HEK293T (cell line): ENCODE measurements around the gene VMP1.
"Not testable (repeated sequence)": the region's sequence is repeated elsewhere in the genome, so short reads cannot be mapped to it uniquely, and the experiment has no call there.

Source experiments
- BHLHE40 ChIP-seq: fragments of 450-650 bp; IDR thresholded peaks from 2 replicates; pipeline ENCODE4 v1.6.1; 2016; ENCODE audit warnings: mild to moderate bottlenecking, moderate library complexity, borderline replicate concordance
- CTBP1 ChIP-seq: fragments of 450-650 bp; IDR thresholded peaks from 2 replicates; pipeline ENCODE4 v1.6.1; 2016; ENCODE audit warnings: borderline replicate concordance
- FOXA1 ChIP-seq: fragments of 450-650 bp; IDR thresholded peaks from 2 replicates; pipeline ENCODE4 v1.6.1; 2016; ENCODE audit warnings: mild to moderate bottlenecking
- FOXM1 ChIP-seq: fragments of 450-650 bp; IDR thresholded peaks from 2 replicates; pipeline ENCODE4 v1.6.1; 2017; ENCODE audit warnings: mild to moderate bottlenecking, borderline replicate concordance
- HDGF ChIP-seq: fragments of 450-650 bp; IDR thresholded peaks from 2 replicates; pipeline ENCODE4 v1.6.1; 2017; ENCODE audit warnings: antibody characterized with exemption, borderline replicate concordance
- LEF1 ChIP-seq: fragments of 450-650 bp; IDR thresholded peaks from 2 replicates; pipeline ENCODE4 v1.6.1; 2017; ENCODE audit warnings: mild to moderate bottlenecking, borderline replicate concordance
- NFRKB ChIP-seq: fragments of 450-650 bp; IDR thresholded peaks from 2 replicates; pipeline ENCODE4 v1.6.1; 2016; ENCODE audit warnings: mild to moderate bottlenecking, moderate library complexity
- SP1 ChIP-seq: fragments of 450-650 bp; IDR thresholded peaks from 2 replicates; pipeline ENCODE4 v1.6.1; 2017
- ZNF384 ChIP-seq: fragments of 450-650 bp; IDR thresholded peaks from 2 replicates; pipeline ENCODE4 v1.6.1; 2016

GRCh38 chr17:59853919-59854729, 146.7 kb downstream of the VMP1 start:
- TF ChIP-seq FOXM1, NFRKB, HDGF, SP1, LEF1, BHLHE40, ZNF384, FOXA1, CTBP1: not testable (repeated sequence)
